GM20000 (cell line): Measurements from ENCODE around the gene NCKAP5.

Source experiments
- DNase-seq: peaks from one replicate; pipeline ENCODE4 v3.0.0; 2012; ENCODE audit warnings: low spot score
- CTCF ChIP-seq: IDR thresholded peaks from 2 replicates; pipeline ENCODE4 v1.5.1; 2012; ENCODE audit warnings: mild to moderate bottlenecking, control low read depth; ENCODE audit errors: extremely low read depth, missing control alignments

Gene NCKAP5

GRCh38 chr2:133603109-133603508 is 34.8 kb upstream of the NCKAP5 start:
- no peak for DNase-seq
- no peak for TF ChIP-seq CTCF

- no peak for TF ChIP-seq CTCF
- no peak for DNase-seq
Measured at GRCh38 chr2:133602538-133602937, 34.3 kb upstream of the NCKAP5 start.

- DNase-seq = no peak
- TF ChIP-seq CTCF = no peak
Measured at GRCh38 chr2:133600266-133600928, 32.1 kb upstream of the NCKAP5 start.

- no peak for TF ChIP-seq CTCF
- DNase-seq = no peak
Measured at GRCh38 chr2:133599811-133600210, 31.5 kb upstream of the NCKAP5 start.

- TF ChIP-seq CTCF = no peak
- no peak for DNase-seq
Measured at GRCh38 chr2:133599211-133599803, 31.0 kb upstream of the NCKAP5 start.

GRCh38 chr2:133598769-133599168 is 30.5 kb upstream of the NCKAP5 start:
- TF ChIP-seq CTCF = no peak
- no peak for DNase-seq

GRCh38 chr2:133596701-133597393 is 28.6 kb upstream of the NCKAP5 start:
- no peak for DNase-seq
- TF ChIP-seq CTCF = no peak
